SK-N-SH (cell line): ENCODE results near the gene AOAH. TPM values are rescaled to one million over a fixed set of nuclear protein-coding genes. Genes with fewer than 3 reads are reported as not detected.

ENCODE experiments used
- CTCF ChIA-PET: fragments of 300-600, 350-600 bp; formaldehyde crosslinking; extraction: SDS; loops from one replicate; lab custom pipeline; 2021; lab: Yijun Ruan, JAX
- POLR2A ChIA-PET: fragments of 350-600 bp; sonication (Branson Sonifier 250); formaldehyde crosslinking; extraction: SDS; loops from one replicate; lab custom pipeline; 2020; ENCODE audit warnings: antibody characterized with exemption, inconsistent platforms; lab: Yijun Ruan, JAX
- DNase-seq: peaks from one replicate; pipeline ENCODE4 v3.0.0; 2012
- H2AFZ ChIP-seq: fragments of 200-600 bp; sonication (generic); 2 replicates; pipeline ENCODE4 v1.8.1; 2016; ENCODE audit warnings: antibody characterized with exemption, mild to moderate bottlenecking, low read depth
- H3F3A ChIP-seq: fragments of 200-600 bp; sonication (generic); replicated peaks from 2 replicates; pipeline ENCODE3; 2016; ENCODE audit warnings: antibody characterized with exemption, mild to moderate bottlenecking; ENCODE audit not compliant: insufficient read depth
- H3K27ac ChIP-seq, 2 experiments: fragments of 200-500 bp in 1 of 2; fragments of 200-600 bp in 1 of 2; sonication (Bioruptor generic) in 1 of 2; sonication (generic), shearing (Covaris generic) in 1 of 2; 2 replicates each; pipeline versions ENCODE4 v1.5.1 to v1.6.1; 2014 to 2016; ENCODE audit warnings: low read depth in 2 of 2, inconsistent platforms in 1 of 2, low read length in 1 of 2, mild to moderate bottlenecking in 1 of 2, mixed read lengths in 1 of 2
- H3K27me3 ChIP-seq: fragments of 200-600 bp; sonication (generic), shearing (Covaris generic); 2 replicates; pipeline ENCODE4 v1.6.1; 2016; ENCODE audit warnings: mixed run types; ENCODE audit not compliant: insufficient read depth
- H3K36me3 ChIP-seq, 2 experiments: fragments of 200-500 bp in 1 of 2; fragments of 200-600 bp in 1 of 2; sonication (Bioruptor generic) in 1 of 2; sonication (generic) in 1 of 2; replicated peaks in 1 of 2; 2 replicates each; pipeline versions ENCODE3 to v1.5.1; 2014 to 2016; ENCODE audit warnings: low read length in 1 of 2, mild to moderate bottlenecking in 1 of 2; ENCODE audit not compliant: insufficient read depth in 2 of 2, control insufficient read depth in 1 of 2
- H3K4me1 ChIP-seq, 2 experiments: fragments of 200-500 bp in 1 of 2; fragments of 200-600 bp in 1 of 2; sonication (Bioruptor generic) in 1 of 2; sonication (generic), shearing (Covaris generic) in 1 of 2; 2 replicates each; pipeline versions ENCODE4 v1.5.1 to v1.6.1; 2014 to 2016; ENCODE audit warnings: low read depth in 1 of 2, low read length in 1 of 2, mixed run types in 1 of 2; ENCODE audit not compliant: insufficient read depth in 2 of 2, control insufficient read depth in 1 of 2
- H3K4me2 ChIP-seq: fragments of 200-600 bp; sonication (generic), shearing (Covaris generic); 2 replicates; pipeline ENCODE4 v1.6.1; 2017; ENCODE audit warnings: mixed run types
- H3K4me3 ChIP-seq, 2 experiments: fragments of 200-500 bp in 1 of 2; fragments of 200-600 bp in 1 of 2; sonication (Bioruptor generic) in 1 of 2; sonication (generic), shearing (Covaris generic) in 1 of 2; 2 replicates each; pipeline versions ENCODE4 v1.5.1 to v1.8.1; 2014 to 2016; ENCODE audit warnings: low read depth in 2 of 2, inconsistent platforms in 1 of 2, low read length in 1 of 2, mild to moderate bottlenecking in 1 of 2, mixed read lengths in 1 of 2, moderate library complexity in 1 of 2
- H3K79me2 ChIP-seq: fragments of 200-600 bp; sonication (generic); 2 replicates; pipeline ENCODE4 v1.8.1; 2017; ENCODE audit warnings: mild to moderate bottlenecking; ENCODE audit not compliant: insufficient read depth
- H3K9ac ChIP-seq: fragments of 200-600 bp; sonication (generic); 2 replicates; pipeline ENCODE4 v1.6.1; 2017; ENCODE audit warnings: mixed run types
- H3K9me2 ChIP-seq: fragments of 200-600 bp; sonication (generic); 2 replicates; pipeline ENCODE4 v1.6.1; 2017; ENCODE audit warnings: mixed run types
- H3K9me3 ChIP-seq: fragments of 200-600 bp; sonication (generic); 2 replicates; pipeline ENCODE4 v1.6.1; 2017; ENCODE audit warnings: mixed run types, mild to moderate bottlenecking, moderate library complexity
- H4K20me1 ChIP-seq: fragments of 200-600 bp; sonication (generic); 2 replicates; pipeline ENCODE4 v1.6.1; 2017; ENCODE audit warnings: mild to moderate bottlenecking, mixed run types; ENCODE audit not compliant: insufficient read depth
- ELF1 ChIP-seq: IDR thresholded peaks from 2 replicates; pipeline ENCODE4 v1.4.0; 2012
- EZH2phosphoT487 ChIP-seq: fragments of 200-600 bp; sonication (generic); IDR thresholded peaks from 2 replicates; pipeline ENCODE4 v1.6.1; 2017; ENCODE audit warnings: low read depth, mixed run types, mild to moderate bottlenecking, antibody characterized with exemption, moderate library complexity, borderline replicate concordance
- FOXJ3 ChIP-seq: sonication (generic); formaldehyde crosslinking; IDR thresholded peaks from 2 replicates; pipeline ENCODE4 v1.5.1; 2020; ENCODE audit warnings: mild to moderate bottlenecking, missing genetic modification reagents
- FOXM1 ChIP-seq: IDR thresholded peaks from 2 replicates; pipeline ENCODE4 v1.4.0; 2012; ENCODE audit warnings: low read depth, mild to moderate bottlenecking
- NFIC ChIP-seq: IDR thresholded peaks from 2 replicates; pipeline ENCODE4 v1.4.0; 2012; ENCODE audit warnings: borderline replicate concordance
- NRF1 ChIP-seq: IDR thresholded peaks from 2 replicates; pipeline ENCODE4 v1.6.1; 2012; ENCODE audit warnings: low read depth, mild to moderate bottlenecking, low read length
- RAD21 ChIP-seq: IDR thresholded peaks from 2 replicates; pipeline ENCODE4 v1.6.1; 2012; ENCODE audit warnings: mild to moderate bottlenecking, low read length
- RFX5 ChIP-seq: IDR thresholded peaks from 2 replicates; pipeline ENCODE4 v1.6.1; 2012; ENCODE audit warnings: mild to moderate bottlenecking, improper control_type of control experiment, low read length
- SIN3A ChIP-seq: IDR thresholded peaks from 2 replicates; pipeline ENCODE4 v1.6.1; 2012; ENCODE audit warnings: low read depth, mild to moderate bottlenecking, low read length, moderate library complexity, borderline replicate concordance
- TCF12 ChIP-seq: IDR thresholded peaks from 2 replicates; pipeline ENCODE4 v1.4.0; 2012
- WGBS: methylation state at CpG from one replicate; pipeline ENCODE4 v1.1.6; 2017; ENCODE audit warnings: low lambda C conversion rate; 5-methylcytosine and 5-hydroxymethylcytosine counted together
- polyA plus RNA-seq, 3 experiments: library from polyadenylated mRNA; depleted of rRNA; stranded (reverse); fragments of >200 nt; gene quantifications; 2 replicates each; pipeline ENCODE4 v1.2.3, GENCODE V29; 2012
- TF ChIP-seq, protein P1 (sequence below): fragments of 200-600 bp; sonication (generic); IDR thresholded peaks from 2 replicates; pipeline ENCODE4 v1.6.1; 2017; ENCODE audit warnings: antibody characterized with exemption, mild to moderate bottlenecking, moderate library complexity
- TF ChIP-seq, protein P2 (sequence below): IDR thresholded peaks from 2 replicates; pipeline ENCODE4 v1.6.1; 2012; ENCODE audit warnings: mild to moderate bottlenecking, low read depth, low read length, moderate library complexity
- TF ChIP-seq, protein P3 (sequence below): fragments of 150-350 bp; IDR thresholded peaks from 2 replicates; pipeline ENCODE4 v1.6.1; 2017; ENCODE audit warnings: antibody characterized with exemption, low read length, low read depth, borderline replicate concordance
- TF ChIP-seq, protein P4 (sequence below): IDR thresholded peaks from 2 replicates; pipeline ENCODE4 v1.4.0; 2012; ENCODE audit warnings: low read depth, borderline replicate concordance

The AOAH gene
- polyA plus RNA-seq, 1 of the 3 experiments (the other 2 are of a cell fraction): not detected

DNA sequence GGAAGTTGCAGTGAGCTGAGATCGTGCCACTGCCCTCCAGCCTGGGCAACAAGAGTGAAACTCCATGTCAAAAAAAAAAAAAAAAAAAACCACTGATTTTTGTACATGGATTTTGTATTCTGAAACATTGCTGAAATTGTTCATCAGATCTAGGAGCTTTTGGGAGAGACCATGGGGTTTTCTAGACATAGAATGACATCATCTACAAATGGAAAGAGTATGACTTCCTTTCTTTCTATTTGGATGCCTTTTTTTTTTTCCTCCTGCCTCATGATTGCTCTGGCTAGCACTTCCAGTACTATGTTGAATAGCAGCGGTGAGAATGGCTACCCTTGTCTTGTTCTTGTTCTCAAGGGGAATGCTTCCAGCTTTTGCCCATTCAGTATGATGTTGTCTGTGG is 245.5 kb downstream of the AOAH start:
- TF ChIP-seq SIN3A: no peak
- no peak for TF ChIP-seq EZH2phosphoT487
- TF ChIP-seq RAD21: no peak
- no peak for TF ChIP-seq FOXM1
- TF ChIP-seq, protein P1, sequence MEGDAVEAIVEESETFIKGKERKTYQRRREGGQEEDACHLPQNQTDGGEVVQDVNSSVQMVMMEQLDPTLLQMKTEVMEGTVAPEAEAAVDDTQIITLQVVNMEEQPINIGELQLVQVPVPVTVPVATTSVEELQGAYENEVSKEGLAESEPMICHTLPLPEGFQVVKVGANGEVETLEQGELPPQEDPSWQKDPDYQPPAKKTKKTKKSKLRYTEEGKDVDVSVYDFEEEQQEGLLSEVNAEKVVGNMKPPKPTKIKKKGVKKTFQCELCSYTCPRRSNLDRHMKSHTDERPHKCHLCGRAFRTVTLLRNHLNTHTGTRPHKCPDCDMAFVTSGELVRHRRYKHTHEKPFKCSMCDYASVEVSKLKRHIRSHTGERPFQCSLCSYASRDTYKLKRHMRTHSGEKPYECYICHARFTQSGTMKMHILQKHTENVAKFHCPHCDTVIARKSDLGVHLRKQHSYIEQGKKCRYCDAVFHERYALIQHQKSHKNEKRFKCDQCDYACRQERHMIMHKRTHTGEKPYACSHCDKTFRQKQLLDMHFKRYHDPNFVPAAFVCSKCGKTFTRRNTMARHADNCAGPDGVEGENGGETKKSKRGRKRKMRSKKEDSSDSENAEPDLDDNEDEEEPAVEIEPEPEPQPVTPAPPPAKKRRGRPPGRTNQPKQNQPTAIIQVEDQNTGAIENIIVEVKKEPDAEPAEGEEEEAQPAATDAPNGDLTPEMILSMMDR: no peak
- TF ChIP-seq, protein P2, sequence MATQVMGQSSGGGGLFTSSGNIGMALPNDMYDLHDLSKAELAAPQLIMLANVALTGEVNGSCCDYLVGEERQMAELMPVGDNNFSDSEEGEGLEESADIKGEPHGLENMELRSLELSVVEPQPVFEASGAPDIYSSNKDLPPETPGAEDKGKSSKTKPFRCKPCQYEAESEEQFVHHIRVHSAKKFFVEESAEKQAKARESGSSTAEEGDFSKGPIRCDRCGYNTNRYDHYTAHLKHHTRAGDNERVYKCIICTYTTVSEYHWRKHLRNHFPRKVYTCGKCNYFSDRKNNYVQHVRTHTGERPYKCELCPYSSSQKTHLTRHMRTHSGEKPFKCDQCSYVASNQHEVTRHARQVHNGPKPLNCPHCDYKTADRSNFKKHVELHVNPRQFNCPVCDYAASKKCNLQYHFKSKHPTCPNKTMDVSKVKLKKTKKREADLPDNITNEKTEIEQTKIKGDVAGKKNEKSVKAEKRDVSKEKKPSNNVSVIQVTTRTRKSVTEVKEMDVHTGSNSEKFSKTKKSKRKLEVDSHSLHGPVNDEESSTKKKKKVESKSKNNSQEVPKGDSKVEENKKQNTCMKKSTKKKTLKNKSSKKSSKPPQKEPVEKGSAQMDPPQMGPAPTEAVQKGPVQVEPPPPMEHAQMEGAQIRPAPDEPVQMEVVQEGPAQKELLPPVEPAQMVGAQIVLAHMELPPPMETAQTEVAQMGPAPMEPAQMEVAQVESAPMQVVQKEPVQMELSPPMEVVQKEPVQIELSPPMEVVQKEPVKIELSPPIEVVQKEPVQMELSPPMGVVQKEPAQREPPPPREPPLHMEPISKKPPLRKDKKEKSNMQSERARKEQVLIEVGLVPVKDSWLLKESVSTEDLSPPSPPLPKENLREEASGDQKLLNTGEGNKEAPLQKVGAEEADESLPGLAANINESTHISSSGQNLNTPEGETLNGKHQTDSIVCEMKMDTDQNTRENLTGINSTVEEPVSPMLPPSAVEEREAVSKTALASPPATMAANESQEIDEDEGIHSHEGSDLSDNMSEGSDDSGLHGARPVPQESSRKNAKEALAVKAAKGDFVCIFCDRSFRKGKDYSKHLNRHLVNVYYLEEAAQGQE: no peak
- no peak for TF ChIP-seq NFIC
- TF ChIP-seq RFX5: no peak
- TF ChIP-seq NRF1: no peak
- Histone ChIP-seq H3K27me3 (peaks cover 4% of the 10 kb centered on the region; the same call in 1 of the 2 replicates), H3K9ac (no peak overlapping the region), H3K4me1 (0 out of 4 replicates have a peak, but pooled peaks cover 0 to 4% of the 10 kb centered on the region in 2 experiments), H3K4me2 (no peak overlapping the region), H3K9me2 (no peaks in the 10 kb centered on the region), H3K4me3 (no peak overlapping the region), H3K27ac (no peak overlapping the region), H3K9me3 (no peaks in the 10 kb centered on the region), H2AFZ (no peak overlapping the region), H3F3A (no peaks in the 10 kb centered on the region), H4K20me1 (no peaks in the 10 kb centered on the region), H3K36me3 (no peaks in the 10 kb centered on the region), H3K79me2 (no peaks in the 10 kb centered on the region)
- DNase-seq: no peak
- ChIA-PET POLR2A (no interaction called here), CTCF (interaction anchor here (1.0 to 18.3 kb wide), 3 partner anchors 9 to 719 kb away, joined by 5 to 214 read pairs (median 23); no protein-coding TSS in a partner anchor)
- 37% methylated on average over 2 of the region's 2 CpGs for WGBS

DNA sequence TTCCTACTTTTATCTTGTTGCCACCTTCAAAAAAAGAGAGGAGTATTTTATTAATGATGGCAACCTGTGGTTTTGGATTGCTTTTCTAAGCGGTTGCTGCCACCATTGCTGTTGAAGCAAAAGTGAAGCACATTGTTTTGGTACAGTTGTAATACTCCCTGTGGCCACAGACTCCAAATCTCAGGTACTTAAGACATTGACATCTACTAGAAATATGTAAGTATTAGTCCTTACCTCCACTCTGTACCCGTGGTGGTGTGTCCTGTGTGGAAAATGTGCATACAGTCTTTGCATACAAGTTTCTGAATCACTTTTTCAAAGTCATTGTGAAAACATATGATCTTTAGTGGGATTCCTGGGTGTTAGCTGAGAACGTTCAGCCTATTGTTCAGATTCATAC is 248.9 kb downstream of the AOAH start:
- no peak for DNase-seq
- Histone ChIP-seq H2AFZ (no peak overlapping the region), H3K36me3 (no peaks in the 10 kb centered on the region), H3K9me3 (no peaks in the 10 kb centered on the region), H3K9me2 (no peaks in the 10 kb centered on the region), H3K4me3 (no peak overlapping the region), H3K27me3 (peaks cover under 1% of the 10 kb centered on the region; the same call in 1 of the 2 replicates), H3K4me1 (0 out of 4 replicates have a peak, but pooled peaks cover 0 to 4% of the 10 kb centered on the region in 2 experiments), H3K9ac (no peak overlapping the region), H3K27ac (no peak overlapping the region), H3F3A (no peaks in the 10 kb centered on the region), H3K4me2 (no peak overlapping the region), H3K79me2 (no peaks in the 10 kb centered on the region), H4K20me1 (no peaks in the 10 kb centered on the region)
- ChIA-PET CTCF (interaction anchor here (0.7 to 18.3 kb wide), 10 partner anchors 7 to 733 kb away, joined by 3 to 214 read pairs (median 4); no protein-coding TSS in a partner anchor), POLR2A (interaction anchor here (0.5 to 0.7 kb wide), 2 partner anchors 39 to 365 kb away, joined by 3 read pairs; no protein-coding TSS in a partner anchor)
- WGBS: 65% methylated on average over 3 of the region's 3 CpGs
- TF ChIP-seq, protein P2: no peak
- TF ChIP-seq ELF1 (no peak), TCF12 (no peak), FOXJ3 (no peak), NRF1 (no peak)
- TF ChIP-seq, protein P3, sequence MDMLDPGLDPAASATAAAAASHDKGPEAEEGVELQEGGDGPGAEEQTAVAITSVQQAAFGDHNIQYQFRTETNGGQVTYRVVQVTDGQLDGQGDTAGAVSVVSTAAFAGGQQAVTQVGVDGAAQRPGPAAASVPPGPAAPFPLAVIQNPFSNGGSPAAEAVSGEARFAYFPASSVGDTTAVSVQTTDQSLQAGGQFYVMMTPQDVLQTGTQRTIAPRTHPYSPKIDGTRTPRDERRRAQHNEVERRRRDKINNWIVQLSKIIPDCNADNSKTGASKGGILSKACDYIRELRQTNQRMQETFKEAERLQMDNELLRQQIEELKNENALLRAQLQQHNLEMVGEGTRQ: no peak
- TF ChIP-seq, protein P4, sequence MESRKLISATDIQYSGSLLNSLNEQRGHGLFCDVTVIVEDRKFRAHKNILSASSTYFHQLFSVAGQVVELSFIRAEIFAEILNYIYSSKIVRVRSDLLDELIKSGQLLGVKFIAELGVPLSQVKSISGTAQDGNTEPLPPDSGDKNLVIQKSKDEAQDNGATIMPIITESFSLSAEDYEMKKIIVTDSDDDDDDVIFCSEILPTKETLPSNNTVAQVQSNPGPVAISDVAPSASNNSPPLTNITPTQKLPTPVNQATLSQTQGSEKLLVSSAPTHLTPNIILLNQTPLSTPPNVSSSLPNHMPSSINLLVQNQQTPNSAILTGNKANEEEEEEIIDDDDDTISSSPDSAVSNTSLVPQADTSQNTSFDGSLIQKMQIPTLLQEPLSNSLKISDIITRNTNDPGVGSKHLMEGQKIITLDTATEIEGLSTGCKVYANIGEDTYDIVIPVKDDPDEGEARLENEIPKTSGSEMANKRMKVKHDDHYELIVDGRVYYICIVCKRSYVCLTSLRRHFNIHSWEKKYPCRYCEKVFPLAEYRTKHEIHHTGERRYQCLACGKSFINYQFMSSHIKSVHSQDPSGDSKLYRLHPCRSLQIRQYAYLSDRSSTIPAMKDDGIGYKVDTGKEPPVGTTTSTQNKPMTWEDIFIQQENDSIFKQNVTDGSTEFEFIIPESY: no peak
